Smooth muscle cell (in vitro differentiated cells): Measurements from ENCODE around the gene PAGE1. TPM values are rescaled to one million over a fixed set of nuclear protein-coding genes. Genes with fewer than 3 reads are reported as not detected.

Experiments used
- DNase-seq: peaks from one replicate; lab custom pipeline; 2025; ENCODE audit not compliant: unreplicated experiment; lab: John Stamatoyannopoulos, UW
- H2AFZ ChIP-seq: fragments of 200-600 bp; sonication (generic); 2 replicates; pipeline ENCODE4 v1.6.0; 2016; ENCODE audit warnings: antibody characterized with exemption, low read depth, mild to moderate bottlenecking
- H3F3A ChIP-seq: fragments of 200-600 bp; sonication (generic); 2 replicates; pipeline ENCODE4 v1.6.0; 2017; ENCODE audit warnings: antibody characterized with exemption, low read depth
- H3K27ac ChIP-seq: fragments of 200-600 bp; sonication (generic); 2 replicates; pipeline ENCODE4 v1.5.1; 2016; ENCODE audit warnings: low read depth, mild to moderate bottlenecking
- H3K27me3 ChIP-seq: fragments of 200-600 bp; sonication (generic); 2 replicates; pipeline ENCODE4 v1.6.1; 2016; ENCODE audit warnings: low read depth, mild to moderate bottlenecking
- H3K36me3 ChIP-seq: fragments of 200-600 bp; sonication (generic); 2 replicates; pipeline ENCODE4 v1.5.1; 2016; ENCODE audit warnings: low read depth
- H3K4me1 ChIP-seq: fragments of 200-600 bp; sonication (generic); 2 replicates; pipeline ENCODE4 v1.5.1; 2016; ENCODE audit warnings: low read depth
- H3K4me2 ChIP-seq: fragments of 200-600 bp; sonication (generic); 2 replicates; pipeline ENCODE4 v1.6.0; 2016; ENCODE audit warnings: mild to moderate bottlenecking
- H3K4me3 ChIP-seq: fragments of 200-600 bp; sonication (generic); 2 replicates; pipeline ENCODE4 v1.5.1; 2016; ENCODE audit warnings: mild to moderate bottlenecking
- H3K79me2 ChIP-seq: fragments of 200-600 bp; sonication (generic); 2 replicates; pipeline ENCODE4 v1.6.0; 2016; ENCODE audit warnings: low read depth, mild to moderate bottlenecking
- H3K9ac ChIP-seq: fragments of 200-600 bp; sonication (generic); 2 replicates; pipeline ENCODE4 v1.6.0; 2016; ENCODE audit warnings: low read depth
- H3K9me3 ChIP-seq: fragments of 200-600 bp; sonication (generic); replicated peaks from 2 replicates; pipeline ENCODE4 v1.5.1; 2016; ENCODE audit warnings: low read depth
- H4K20me1 ChIP-seq: fragments of 200-600 bp; sonication (generic); 2 replicates; pipeline ENCODE4 v1.6.0; 2016; ENCODE audit warnings: low read depth
- CTCF ChIP-seq: fragments of 200-600 bp; sonication (generic); IDR thresholded peaks from 2 replicates; pipeline ENCODE4 v1.5.1; 2017; ENCODE audit warnings: borderline replicate concordance, mild to moderate bottlenecking, antibody characterized with exemption; ENCODE audit not compliant: insufficient read depth, poor library complexity, severe bottlenecking
- WGBS: methylation state at CpG from one replicate; pipeline ENCODE4 v1.1.7; 2016; ENCODE audit warnings: low lambda C conversion rate; 5-methylcytosine and 5-hydroxymethylcytosine counted together
- polyA plus RNA-seq: library from polyadenylated mRNA; unstranded; fragments of >200 nt; fragmentation: Nextera tagmentation; extraction: Ambion mirVana; gene quantifications from 2 replicates; pipeline ENCODE4 v1.2.1, GENCODE V29; 2016
- total RNA-seq: library from RNA; depleted of rRNA; stranded (reverse); fragments of >200 nt; gene quantifications from 2 replicates; pipeline ENCODE4 v1.2.3, GENCODE V29; 2014

PAGE1 gene
- total and polyA plus RNA-seq, 2 experiments from 2014 or later: not detected

- TF ChIP-seq CTCF: no peak
- H3K4me3 ChIP-seq: no peak overlapping the region
- no peaks in the 10 kb centered on the region for H3K4me1 ChIP-seq
- H3K4me2 ChIP-seq: no peak overlapping the region
- WGBS: 71% methylated on average over 4 of the region's 4 CpGs
- no peaks in the 10 kb centered on the region for H4K20me1 ChIP-seq
- H3K9me3 ChIP-seq: no peaks in the 10 kb centered on the region
- no peak overlapping the region for H3K9ac ChIP-seq
- no peak overlapping the region for H2AFZ ChIP-seq
- no peaks in the 10 kb centered on the region for H3F3A ChIP-seq
- no peaks in the 10 kb centered on the region for H3K27me3 ChIP-seq
- H3K79me2 ChIP-seq: no peaks in the 10 kb centered on the region
- DNase-seq: no peak
- H3K27ac ChIP-seq: no peak overlapping the region
- H3K36me3 ChIP-seq: no peaks in the 10 kb centered on the region
These were observed 36.0 kb downstream of the PAGE1 start for GRCh38 chrX:49659771-49660170.

DNA sequence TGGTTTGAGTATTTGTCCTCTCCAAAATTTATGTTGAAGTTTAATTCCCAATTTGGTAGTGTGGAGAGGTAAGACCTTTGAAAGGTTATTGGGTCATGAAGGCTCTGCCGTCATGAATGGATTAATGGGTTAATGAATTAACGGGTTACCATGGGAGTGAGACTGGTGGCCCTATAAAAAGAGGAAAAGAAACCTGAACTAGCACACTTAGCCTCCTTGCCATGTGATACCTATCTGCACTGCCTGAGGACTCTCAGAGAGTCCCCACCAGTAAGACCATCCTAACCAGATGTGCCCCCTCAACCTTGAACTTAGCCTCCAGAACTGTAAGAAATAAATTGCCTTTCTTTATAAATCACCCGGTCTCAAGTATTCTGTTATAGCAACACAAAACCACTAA, 39.3 kb downstream of the PAGE1 start:
- no peaks in the 10 kb centered on the region for H3K9me3 ChIP-seq
- no peaks in the 10 kb centered on the region for H3F3A ChIP-seq
- no peaks in the 10 kb centered on the region for H3K27me3 ChIP-seq
- 80% methylated on average over 3 of the region's 3 CpGs for WGBS
- no peaks in the 10 kb centered on the region for H4K20me1 ChIP-seq
- H3K9ac ChIP-seq: no peak overlapping the region
- no peak overlapping the region for H3K4me3 ChIP-seq
- H3K4me2 ChIP-seq: no peak overlapping the region
- no peak overlapping the region for H2AFZ ChIP-seq
- no peaks in the 10 kb centered on the region for H3K4me1 ChIP-seq
- TF ChIP-seq CTCF: no peak
- no peak for DNase-seq
- H3K36me3 ChIP-seq: no peaks in the 10 kb centered on the region
- no peaks in the 10 kb centered on the region for H3K79me2 ChIP-seq
- no peak overlapping the region for H3K27ac ChIP-seq

DNA sequence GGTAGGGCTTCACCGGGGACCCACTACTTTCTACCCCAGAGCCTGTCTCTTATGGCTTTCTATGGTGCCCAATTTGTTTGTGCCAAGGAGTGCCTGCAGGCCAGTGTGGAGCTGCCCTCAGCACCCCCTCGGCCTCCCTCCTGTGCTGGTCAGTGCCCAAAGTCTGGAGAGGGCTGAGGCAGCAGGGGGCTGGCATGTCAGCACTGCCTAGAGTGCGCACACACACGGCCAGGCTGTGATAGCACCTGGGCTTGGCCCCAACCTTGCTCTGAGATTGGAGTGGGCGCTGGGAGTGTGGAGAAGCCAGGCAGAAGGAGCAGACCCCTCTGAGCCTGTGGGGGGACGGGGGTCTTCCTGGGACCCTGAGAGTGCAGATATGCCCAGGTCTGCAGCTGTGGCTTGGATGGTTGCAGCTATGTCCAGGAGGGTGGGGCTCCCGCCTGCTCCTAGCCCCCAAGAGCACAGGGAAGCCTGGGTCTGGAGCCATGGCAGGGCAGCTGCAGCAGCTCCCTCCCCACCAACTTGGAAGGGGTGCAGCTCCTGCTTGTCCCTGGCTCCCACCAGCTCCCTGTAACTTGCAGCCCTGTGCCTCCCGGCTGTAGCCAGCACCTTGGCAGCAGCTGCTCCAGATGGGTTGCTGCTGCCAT, 50.7 kb downstream of the PAGE1 start:
- Histone ChIP-seq H3K9ac (no peak overlapping the region), H3K27ac (no peak overlapping the region), H3F3A (no peaks in the 10 kb centered on the region), H3K27me3 (no peaks in the 10 kb centered on the region), H4K20me1 (no peaks in the 10 kb centered on the region), H3K4me1 (no peaks in the 10 kb centered on the region), H2AFZ (no peak overlapping the region), H3K9me3 (no peaks in the 10 kb centered on the region), H3K36me3 (no peaks in the 10 kb centered on the region), H3K79me2 (no peaks in the 10 kb centered on the region), H3K4me2 (no peak overlapping the region), H3K4me3 (no peak overlapping the region)
- TF ChIP-seq CTCF: no peak
- DNase-seq: no peak
- 80% methylated on average over 8 of the region's 8 CpGs for WGBS

Other genes with a start within 250 kb of the PAGE1 start
- not detected in 2 replicates for gene GAGE12C, start 163.8 kb downstream of the PAGE1 start, total RNA-seq
- not detected in 2 replicates for gene GAGE12C, start 163.8 kb downstream of the PAGE1 start, polyA plus RNA-seq
- not detected in 2 replicates for gene GAGE12D, start 154.3 kb downstream of the PAGE1 start, total RNA-seq
- not detected in 2 replicates for gene GAGE12D, start 154.3 kb downstream of the PAGE1 start, polyA plus RNA-seq
- gene GAGE12E, start 144.7 kb downstream of the PAGE1 start, total RNA-seq: not detected in 2 replicates
- gene GAGE12E, start 144.7 kb downstream of the PAGE1 start, polyA plus RNA-seq: not detected in 2 replicates
- gene GAGE12F, start 135.1 kb downstream of the PAGE1 start, total RNA-seq: not detected in 2 replicates
- not detected in 2 replicates for gene GAGE12F, start 135.1 kb downstream of the PAGE1 start, polyA plus RNA-seq
- not detected in 2 replicates for gene GAGE12G, start 125.6 kb downstream of the PAGE1 start, total RNA-seq
- gene GAGE12G, start 125.6 kb downstream of the PAGE1 start, polyA plus RNA-seq: not detected in 2 replicates
- not detected in 2 replicates for gene GAGE12H, start 116.0 kb downstream of the PAGE1 start, total RNA-seq
- gene GAGE12H, start 116.0 kb downstream of the PAGE1 start, polyA plus RNA-seq: not detected in 2 replicates
- not detected in 2 replicates for gene GAGE2A, start 106.5 kb downstream of the PAGE1 start, total RNA-seq
- gene GAGE2A, start 106.5 kb downstream of the PAGE1 start, polyA plus RNA-seq: not detected in 2 replicates
- not detected in 2 replicates for gene GAGE1, start 97.0 kb downstream of the PAGE1 start, total RNA-seq
- not detected in 2 replicates for gene GAGE1, start 97.0 kb downstream of the PAGE1 start, polyA plus RNA-seq
- gene PAGE4, start 133.3 kb upstream of the PAGE1 start, total RNA-seq: not detected in 2 replicates
- not detected in 2 replicates for gene PAGE4, start 133.3 kb upstream of the PAGE1 start, polyA plus RNA-seq
- 3.1 and 4.7 TPM in 2 replicates for gene USP27X, start 183.5 kb upstream of the PAGE1 start, total RNA-seq
- gene USP27X, start 183.5 kb upstream of the PAGE1 start, polyA plus RNA-seq: 0.53 and 1.3 TPM in 2 replicates
- 7.1 and 11.7 TPM in 2 replicates for gene CLCN5, start 226.6 kb upstream of the PAGE1 start, total RNA-seq
- gene CLCN5, start 226.6 kb upstream of the PAGE1 start, polyA plus RNA-seq: 1.7 TPM in 2 replicates